HepG2 (cell line): Measurements from ENCODE around the gene PLPPR4. TPM values are rescaled to one million over a fixed set of nuclear protein-coding genes. Genes with fewer than 3 reads are reported as not detected.

Source experiments
- ATAC-seq: fragments of 200-7000 bp; cut with Tn5 transposase; 3 replicates; pipeline ENCODE4 v1.9.1; 2020; ENCODE audit warnings: mild to moderate bottlenecking, moderate library complexity
- BruUV-seq: library from RNA; stranded (reverse); fragments of 400-500 nt; replicated peaks from 2 replicates; lab custom pipeline; 2021; lab: Mats Ljungman, UMichigan
- CTCF ChIA-PET: fragments of 300-600 bp; formaldehyde crosslinking; extraction: SDS; loops from one replicate; lab custom pipeline; 2021; ENCODE audit warnings: low total read pairs, inconsistent platforms, low intra/inter-chr PET ratio; lab: Yijun Ruan, JAX
- POLR2A ChIA-PET: fragments of 350-600 bp; sonication (Branson Sonifier 250); formaldehyde crosslinking; loops from one replicate; lab custom pipeline; 2020; ENCODE audit warnings: antibody characterized with exemption, inconsistent platforms; lab: Yijun Ruan, JAX
- DNase-seq: peaks from one replicate; pipeline ENCODE4 v3.0.0-alpha.2; 2015; ENCODE audit warnings: low spot score
- FAIRE-seq: peaks from 3 replicates; lab custom pipeline; 2011; peaks lifted over from hg19 to GRCh38; lab: Jason Lieb, UNC
- H2AFZ ChIP-seq: one replicate; pipeline ENCODE4 v1.6.1; 2011; ENCODE audit warnings: low read length, inconsistent platforms
- H3K27ac ChIP-seq: fragments of 300-600 bp; 3 replicates; pipeline ENCODE4 v1.8.0; 2011; ENCODE audit warnings: mixed run types, mild to moderate bottlenecking, mixed read lengths, low read length, inconsistent platforms; ENCODE audit not compliant: insufficient read depth; ENCODE audit errors: extremely low read length
- H3K27me3 ChIP-seq, 2 experiments: fragments of 200-600 bp in 1 of 2; 2 replicates in 1 of 2; 3 replicates in 1 of 2; pipeline versions ENCODE4 v1.6.0 to v1.8.0; 2011; ENCODE audit warnings: low read length in 2 of 2, mild to moderate bottlenecking in 2 of 2, moderate library complexity in 2 of 2, inconsistent platforms in 1 of 2; ENCODE audit not compliant: insufficient read depth in 2 of 2, control insufficient read depth in 1 of 2
- H3K36me3 ChIP-seq, 2 experiments: fragments of 200-600 bp in 1 of 2; replicated peaks in 1 of 2; 2 replicates in 1 of 2; 3 replicates in 1 of 2; pipeline versions ENCODE4 v1.5.1 to v1.8.0; 2011; ENCODE audit warnings: low read length in 2 of 2, inconsistent platforms in 1 of 2; ENCODE audit not compliant: insufficient read depth in 2 of 2, control insufficient read depth in 1 of 2
- H3K4me1 ChIP-seq: 2 replicates; pipeline ENCODE4 v1.5.1; 2012; ENCODE audit warnings: low read length, inconsistent platforms; ENCODE audit not compliant: insufficient read depth
- H3K4me2 ChIP-seq: 2 replicates; pipeline ENCODE4 v1.6.0; 2011; ENCODE audit warnings: low read depth, low read length, inconsistent platforms
- H3K4me3 ChIP-seq, 3 experiments: fragments of 200-600 bp in 1 of 3; sonication (generic), shearing (Covaris generic) in 1 of 3; replicated peaks in 1 of 3; 2 replicates each; pipeline ENCODE4 v1.5.1; 2011 to 2016; ENCODE audit warnings: low read length in 3 of 3, inconsistent platforms in 2 of 3, low read depth in 2 of 3, mild to moderate bottlenecking in 2 of 3, control low read depth in 1 of 3, mixed read lengths in 1 of 3; ENCODE audit not compliant: insufficient read depth in 1 of 3
- H3K79me2 ChIP-seq: one replicate; pipeline ENCODE4 v1.6.1; 2011; ENCODE audit warnings: low read length, inconsistent platforms; ENCODE audit not compliant: insufficient read depth
- H3K9ac ChIP-seq: 2 replicates; pipeline ENCODE4 v1.6.0; 2011; ENCODE audit warnings: mild to moderate bottlenecking, low read depth, low read length, inconsistent platforms; ENCODE audit not compliant: insufficient read depth
- H3K9me3 ChIP-seq: 2 replicates; pipeline ENCODE4 v1.5.1; 2012; ENCODE audit warnings: mild to moderate bottlenecking, low read length
- H4K20me1 ChIP-seq: 2 replicates; pipeline ENCODE4 v1.6.0; 2011; ENCODE audit warnings: inconsistent platforms, mild to moderate bottlenecking, low read length, moderate library complexity; ENCODE audit not compliant: insufficient read depth
- ATF1 ChIP-seq: IDR thresholded peaks from 2 replicates; pipeline ENCODE4 v1.6.1; 2016; ENCODE audit warnings: mild to moderate bottlenecking, control low read depth
- FOXJ3 ChIP-seq: sonication (generic); formaldehyde crosslinking; IDR thresholded peaks from 2 replicates; pipeline ENCODE4 v1.4.0; 2020; ENCODE audit warnings: missing genetic modification reagents, mild to moderate bottlenecking, borderline replicate concordance
- HNF4G ChIP-seq, 2 experiments: sonication (generic) in 1 of 2; formaldehyde crosslinking in 1 of 2; IDR thresholded peaks; 2 replicates each; pipeline versions ENCODE4 v1.4.0 to v1.6.1; 2011 to 2020; ENCODE audit warnings: borderline replicate concordance in 2 of 2, low read depth in 2 of 2, mild to moderate bottlenecking in 2 of 2, low read length in 1 of 2, missing genetic modification reagents in 1 of 2, moderate library complexity in 1 of 2
- HOXD1 ChIP-seq: sonication (generic); formaldehyde crosslinking; IDR thresholded peaks from 2 replicates; pipeline ENCODE4 v1.5.0; 2020; ENCODE audit warnings: missing genetic modification reagents
- KLF15 ChIP-seq: sonication (generic); formaldehyde crosslinking; IDR thresholded peaks from 2 replicates; pipeline ENCODE4 v1.8.1; 2023; ENCODE audit warnings: borderline replicate concordance, mild to moderate bottlenecking, inconsistent platforms, missing genetic modification reagents, mixed read lengths
- KLF6 ChIP-seq: IDR thresholded peaks from 2 replicates; pipeline ENCODE4 v1.8.0; 2016; ENCODE audit warnings: missing biosample characterization, missing genetic modification reagents
- MBNL3 ChIP-seq: fragments of 250-450 bp; sonication (Bioruptor Pico); conservative IDR thresholded peaks from 2 replicates; pipeline ENCODE4 v1.8.0; 2022; ENCODE audit warnings: mild to moderate bottlenecking, inconsistent platforms
- NCOA5 ChIP-seq: sonication (generic); formaldehyde crosslinking; IDR thresholded peaks from 2 replicates; pipeline ENCODE4 v1.4.0; 2020; ENCODE audit warnings: missing genetic modification reagents
- STAG1 ChIP-seq: sonication (generic); formaldehyde crosslinking; IDR thresholded peaks from 2 replicates; pipeline ENCODE4 v1.4.0; 2020; ENCODE audit warnings: missing genetic modification reagents
- ZFP91 ChIP-seq: sonication (generic); formaldehyde crosslinking; IDR thresholded peaks from 2 replicates; pipeline ENCODE4 v1.9.0; 2022; ENCODE audit warnings: missing genetic modification reagents, mild to moderate bottlenecking, borderline replicate concordance
- ZFYVE20 ChIP-seq: sonication (generic); formaldehyde crosslinking; IDR thresholded peaks from 2 replicates; pipeline ENCODE4 v1.8.0; 2023; ENCODE audit warnings: low read depth, mild to moderate bottlenecking, moderate library complexity, missing genetic modification reagents, borderline replicate concordance
- ZMYM2 ChIP-seq: sonication (generic); formaldehyde crosslinking; IDR thresholded peaks from 2 replicates; pipeline ENCODE4 v1.8.0; 2022; ENCODE audit warnings: mild to moderate bottlenecking, missing genetic modification reagents
- ZNF354B ChIP-seq: sonication (generic); formaldehyde crosslinking; IDR thresholded peaks from 2 replicates; pipeline ENCODE4 v1.8.0; 2022; ENCODE audit warnings: mild to moderate bottlenecking, missing genetic modification reagents
- WGBS: methylation state at CpG from one replicate; pipeline ENCODE4 v1.1.6; 2017; ENCODE audit warnings: low lambda C conversion rate; 5-methylcytosine and 5-hydroxymethylcytosine counted together
- in situ Hi-C: cut with HindIII; loops from 2 replicates; pipeline ENCODE4 v1.10.0; 2017; ENCODE audit warnings: low pct_unique_long_range_greater_than_20kb; ENCODE audit not compliant: extremely low pct_ligation_motif_present
- intact Hi-C: fragments of 100-400 bp; cut with micrococcal nuclease; formaldehyde crosslinking; loops from one replicate; pipeline ENCODE4 v1.10.0; 2022; ENCODE audit not compliant: unreplicated experiment
- polyA plus RNA-seq, 8 experiments: library from polyadenylated mRNA; depleted of rRNA in 3 of 8; stranded (reverse) in 7 of 8; unstranded in 1 of 8; fragments of >200 nt; fragmentation: Illumina TruSeq in 4 of 8; extraction: Trizol in 4 of 8; gene quantifications; 2 replicates each; pipeline versions ENCODE4 v1.2.1 to v1.2.3, GENCODE V29; 2011 to 2016; ENCODE audit warnings: low read depth in 4 of 8, missing spikeins in 1 of 8, mixed read lengths in 1 of 8; ENCODE audit not compliant: insufficient read depth in 1 of 8
- total RNA-seq, 5 experiments: library from RNA; depleted of rRNA; stranded (reverse); fragments of >200 nt; fragmentation: Illumina TruSeq; extraction: Trizol; gene quantifications; 2 replicates each; pipeline ENCODE4 v1.2.3, GENCODE V29; 2016; ENCODE audit warnings: low read depth in 1 of 5

PLPPR4 gene
- total and polyA plus RNA-seq, 2 of the 13 experiments (the other 11 are each of a cell fraction or from before 2014, with no cell fraction given) = not detected

- Histone ChIP-seq H2AFZ (no peak overlapping the region), H3K4me1 (no peaks in the 10 kb centered on the region), H3K79me2 (no peaks in the 10 kb centered on the region), H3K27me3 (no peaks in the 10 kb centered on the region), H3K9ac (no peak overlapping the region), H4K20me1 (no peaks in the 10 kb centered on the region), H3K36me3 (no peaks in the 10 kb centered on the region), H3K9me3 (no peaks in the 10 kb centered on the region), H3K4me2 (no peak overlapping the region), H3K4me3 (no peak overlapping the region), H3K27ac (no peak overlapping the region)
- in situ Hi-C loops (no loop called here), intact Hi-C loops (no loop called here)
- FAIRE-seq (no peak), DNase-seq (no peak), ATAC-seq (no peak)
- no TSS peak for BruUV-seq
- ChIA-PET CTCF (no interaction called here), POLR2A (no interaction called here)
- whole genome bisulfite sequencing = 8% methylated on average over 2 of the region's 2 CpGs
- no peak for TF ChIP-seq NCOA5 (CRISPR knock-in tag)
- TF ChIP-seq ZMYM2 = no peak
- no peak for TF ChIP-seq ZFP91 (CRISPR knock-in tag)
- no peak for TF ChIP-seq FOXJ3
- TF ChIP-seq KLF6 (CRISPR knock-in tag) = no peak
- TF ChIP-seq MBNL3 (CRISPR knock-in tag) = no peak
- no peak for TF ChIP-seq HNF4G (IDR thresholded peaks at IDR 0.05; ENCODE audit: borderline replicate concordance, low read depth, low read length)
- TF ChIP-seq HNF4G (CRISPR knock-in tag; IDR thresholded peaks at IDR 0.05; ENCODE audit: borderline replicate concordance, low read depth) = no peak
- no peak for TF ChIP-seq STAG1 (CRISPR knock-in tag)
- TF ChIP-seq HOXD1 (CRISPR knock-in tag) = no peak
- no peak for TF ChIP-seq KLF15 (CRISPR knock-in tag)
- no peak for TF ChIP-seq ZNF354B
- no peak for TF ChIP-seq ATF1 (CRISPR knock-in tag)
- TF ChIP-seq ZFYVE20 (CRISPR knock-in tag) = no peak
These were observed 88.5 kb downstream of the PLPPR4 start for GRCh38 chr1:99352821-99353220.
